Fibroblast of peridontal ligament (primary cell): ENCODE data around the gene PACRG.

Experiments used
- DNase-seq: peaks from one replicate; pipeline ENCODE4 v3.0.0-alpha.2; 2010; ENCODE audit errors: extremely low read depth

Gene PACRG

GRCh38 chr6:163008626-163009025, 280.9 kb downstream of the PACRG start:
- no peak for DNase-seq

GRCh38 chr6:163010145-163010544, 282.4 kb downstream of the PACRG start:
- no peak for DNase-seq

DNA sequence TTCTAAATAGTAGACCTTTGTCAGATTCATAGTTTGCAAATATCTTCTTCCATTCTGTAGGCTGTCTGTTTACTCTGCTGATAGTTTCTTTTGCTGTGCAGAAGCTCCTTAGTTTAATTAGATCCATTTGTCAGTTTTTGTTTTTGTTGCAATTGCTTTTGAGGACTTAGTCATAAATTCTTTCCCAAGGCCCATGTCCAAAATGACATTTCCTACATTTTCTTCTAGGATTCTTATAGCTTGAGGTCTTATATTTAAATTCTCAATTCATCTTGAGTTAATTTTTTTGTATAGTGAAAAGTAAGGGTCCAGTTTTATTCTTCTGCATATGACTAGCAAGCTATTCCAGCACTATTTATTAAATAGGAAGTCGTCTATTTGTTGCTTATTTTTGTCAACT, 287.0 kb downstream of the PACRG start:
- DNase-seq = no peak

DNA sequence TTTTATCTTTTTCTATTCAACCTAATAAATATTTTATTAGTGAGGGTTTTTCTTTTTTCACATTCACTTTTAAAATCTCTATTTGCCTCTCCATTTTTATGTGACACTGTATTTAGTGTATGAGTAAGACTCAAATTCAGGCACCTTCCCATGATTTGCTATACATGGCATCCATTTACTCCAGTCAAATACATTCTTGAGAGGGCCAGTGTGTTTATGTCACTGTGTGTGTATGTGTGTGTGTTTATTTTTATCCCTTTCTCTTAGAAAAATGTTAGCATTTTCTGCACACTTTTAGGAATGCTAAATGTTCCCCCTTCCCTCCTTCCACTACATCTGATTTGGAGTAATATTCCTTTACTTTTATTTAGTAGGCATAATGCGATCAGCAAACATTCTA, 290.0 kb downstream of the PACRG start:
- DNase-seq = no peak

- no peak for DNase-seq
Measured at GRCh38 chr6:163019926-163020325, 292.2 kb downstream of the PACRG start.

DNA sequence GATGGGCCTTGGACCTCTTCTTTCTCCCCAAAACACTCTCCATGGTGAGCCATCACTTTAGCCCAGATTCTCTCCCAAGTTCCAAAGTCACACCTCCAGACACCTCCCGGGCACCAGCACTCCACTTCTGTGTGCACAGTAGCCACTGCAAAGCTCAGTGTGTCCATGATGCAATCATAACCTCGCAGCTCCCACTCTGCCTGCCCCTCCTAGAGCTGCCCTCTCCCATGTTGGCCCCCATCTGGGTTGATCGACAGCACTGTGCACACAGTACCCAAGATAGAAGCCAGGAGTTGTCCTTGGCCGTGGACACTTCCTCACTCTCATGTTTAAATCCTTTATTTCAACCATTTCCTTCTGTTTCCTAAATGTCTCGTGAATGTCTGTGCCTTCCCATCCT, 293.3 kb downstream of the PACRG start:
- no peak for DNase-seq

GRCh38 chr6:163023700-163024099, 295.9 kb downstream of the PACRG start:
- DNase-seq = no peak

GRCh38 chr6:163026893-163027292, 299.1 kb downstream of the PACRG start:
- no peak for DNase-seq

- no peak for DNase-seq
Measured at GRCh38 chr6:163030980-163031379, 303.2 kb downstream of the PACRG start.

DNA sequence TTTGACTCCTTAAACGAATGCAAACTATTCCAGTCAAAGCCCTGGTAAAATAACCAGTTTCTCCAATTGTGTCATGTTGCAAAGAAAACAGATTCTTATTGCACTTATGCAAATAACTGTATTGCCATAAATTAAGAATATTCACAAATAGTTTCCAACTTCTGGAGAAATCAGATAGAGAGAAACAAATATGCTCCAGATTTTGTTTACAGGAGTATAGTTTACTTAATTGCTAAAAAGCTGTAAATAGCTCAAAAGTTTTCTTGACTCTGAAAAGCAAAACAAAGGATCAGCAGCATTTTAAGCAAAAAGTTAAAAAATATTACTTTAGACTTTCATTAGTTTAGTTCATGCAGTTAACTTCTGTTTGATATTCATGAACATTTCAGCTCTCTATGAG, 304.2 kb downstream of the PACRG start:
- DNase-seq = no peak

DNA sequence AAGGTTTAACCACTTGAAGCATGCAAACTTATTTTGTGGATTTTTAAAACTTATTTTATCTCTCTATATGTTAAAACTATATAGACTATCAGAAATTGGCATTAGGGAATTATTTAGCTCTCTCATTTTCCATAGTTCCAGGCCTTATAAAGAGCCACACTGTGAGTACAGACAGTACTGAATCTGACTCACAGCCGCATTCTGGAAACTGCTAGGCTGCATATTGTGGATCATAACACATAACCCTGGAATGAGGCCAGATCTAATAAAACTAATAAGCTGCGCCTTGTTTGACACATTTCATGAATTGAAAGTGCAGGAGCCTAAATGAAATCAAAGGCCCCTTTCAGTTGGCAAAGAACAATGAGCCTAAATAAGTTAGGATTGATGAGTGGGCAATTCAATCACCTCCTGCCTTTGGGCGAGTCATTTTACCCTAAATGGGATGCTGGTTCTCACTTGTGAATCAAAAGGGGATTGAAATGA, 308.4 kb downstream of the PACRG start:
- no peak for DNase-seq

DNA sequence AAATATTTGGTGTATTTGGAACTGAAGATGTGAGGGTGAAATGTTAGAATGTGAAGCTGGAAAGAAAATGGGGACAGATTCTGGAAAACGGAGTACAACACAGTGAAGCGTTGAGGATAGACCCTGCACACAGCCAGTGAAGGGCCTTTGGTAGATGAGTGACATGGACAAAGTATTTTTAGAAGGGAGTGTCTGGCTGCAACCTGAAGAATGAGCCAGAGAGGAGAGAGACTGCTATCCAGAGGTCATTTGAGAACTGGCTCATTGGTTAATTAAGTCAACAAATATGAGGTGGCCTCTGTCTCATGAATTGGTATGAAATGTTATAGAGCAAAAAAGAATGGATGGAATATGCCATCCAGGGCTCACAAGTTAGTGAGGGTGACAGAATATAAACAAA, 310.5 kb downstream of the PACRG start:
- no peak for DNase-seq

- no peak for DNase-seq
Measured at GRCh38 chr6:163048345-163048744, 320.6 kb downstream of the PACRG start.

DNA sequence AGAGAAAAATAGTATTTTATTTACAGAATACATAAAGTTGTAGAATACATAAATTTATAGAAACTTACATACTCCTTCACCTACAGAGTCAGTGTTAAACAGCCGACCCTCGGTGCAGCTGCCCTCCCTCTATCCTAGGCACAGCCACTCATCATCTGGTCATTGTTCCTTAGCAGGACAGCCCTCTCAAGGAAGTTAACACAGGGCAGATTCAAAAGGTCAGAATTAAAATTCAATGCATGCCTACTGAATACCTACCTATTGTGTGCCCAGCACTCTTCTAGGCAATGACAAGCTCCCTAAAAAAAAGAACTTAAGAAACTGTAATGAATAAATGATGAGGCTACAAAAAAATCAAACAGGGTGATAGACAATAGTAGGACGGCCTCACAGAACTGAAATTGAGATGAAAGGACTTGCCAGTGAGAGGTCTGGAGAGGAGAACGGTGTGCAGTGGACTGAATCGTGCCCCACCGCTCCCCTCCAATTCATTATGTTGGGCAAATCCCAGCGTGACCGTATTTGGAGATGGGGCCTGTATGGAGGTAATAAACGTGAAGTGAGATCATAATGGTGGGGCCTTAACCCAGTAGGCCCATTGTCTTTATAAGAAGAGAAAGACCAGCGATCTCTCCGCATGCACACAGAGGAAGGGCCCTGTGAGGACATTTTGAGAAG, 326.0 kb downstream of the PACRG start:
- no peak for DNase-seq

- no peak for DNase-seq
Measured at GRCh38 chr6:163054641-163055040, 326.9 kb downstream of the PACRG start.

DNA sequence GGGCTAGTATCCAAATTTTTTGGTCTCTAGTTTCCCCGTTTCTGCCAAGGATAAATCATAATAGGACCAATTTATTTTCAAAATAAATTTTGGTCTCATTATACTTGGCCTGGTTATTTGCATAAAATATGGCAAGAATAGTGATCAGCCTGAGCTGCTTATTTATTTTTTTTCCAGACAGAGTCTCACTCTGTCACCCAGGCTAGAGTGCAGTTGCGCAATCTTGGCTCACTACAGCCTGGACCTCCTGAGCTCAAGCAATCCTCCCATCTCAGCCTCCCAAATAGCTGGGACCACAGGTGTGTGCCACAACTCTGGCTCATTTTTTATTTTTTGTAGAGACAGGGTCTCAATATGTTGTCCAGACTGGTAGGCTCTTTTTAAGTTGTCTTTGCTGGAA, 329.5 kb downstream of the PACRG start:
- DNase-seq = no peak

DNA sequence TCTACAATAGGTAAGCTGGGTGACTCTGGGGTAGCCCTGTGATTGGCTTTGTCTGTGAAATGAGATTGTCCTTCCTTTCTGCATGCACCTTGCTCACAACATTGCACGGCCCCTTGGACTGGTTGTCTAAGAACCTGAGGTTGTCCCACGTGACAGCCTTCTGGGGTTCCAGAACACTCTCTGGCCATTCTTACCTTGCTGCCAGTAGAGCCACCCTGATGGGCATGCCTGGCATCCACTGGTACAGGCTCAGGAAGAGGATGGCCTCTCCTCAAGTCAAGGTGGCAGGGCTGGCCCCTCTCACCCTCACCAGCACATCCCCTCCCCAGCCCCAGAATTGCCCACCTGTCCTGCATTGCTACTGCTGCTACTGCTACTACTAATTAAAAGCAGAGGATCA, 335.0 kb downstream of the PACRG start:
- no peak for DNase-seq

DNA sequence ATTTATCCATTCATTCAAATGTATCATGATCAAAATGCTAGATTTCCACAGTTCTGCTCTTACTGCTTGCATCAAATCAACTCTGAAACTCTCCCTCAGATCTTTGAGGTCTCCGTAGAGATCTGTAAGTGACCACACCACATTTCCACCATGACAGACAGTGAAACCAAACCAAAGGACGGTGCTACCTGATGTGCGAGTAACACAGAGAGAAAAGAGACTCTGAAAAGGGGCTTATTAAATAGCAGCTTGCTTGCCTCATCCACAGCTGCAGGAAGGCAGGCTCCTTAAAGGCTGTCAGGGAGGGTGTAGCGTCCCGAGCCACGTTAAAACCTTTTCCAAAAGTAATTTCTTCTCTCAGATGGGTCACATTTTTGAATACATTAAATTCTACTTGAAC, 335.8 kb downstream of the PACRG start:
- no peak for DNase-seq

GRCh38 chr6:163064397-163064796, 336.6 kb downstream of the PACRG start:
- DNase-seq = no peak

GRCh38 chr6:163066200-163066599, 338.4 kb downstream of the PACRG start:
- no peak for DNase-seq

- DNase-seq = no peak
Measured at GRCh38 chr6:163077134-163077533, 349.4 kb downstream of the PACRG start.

DNA sequence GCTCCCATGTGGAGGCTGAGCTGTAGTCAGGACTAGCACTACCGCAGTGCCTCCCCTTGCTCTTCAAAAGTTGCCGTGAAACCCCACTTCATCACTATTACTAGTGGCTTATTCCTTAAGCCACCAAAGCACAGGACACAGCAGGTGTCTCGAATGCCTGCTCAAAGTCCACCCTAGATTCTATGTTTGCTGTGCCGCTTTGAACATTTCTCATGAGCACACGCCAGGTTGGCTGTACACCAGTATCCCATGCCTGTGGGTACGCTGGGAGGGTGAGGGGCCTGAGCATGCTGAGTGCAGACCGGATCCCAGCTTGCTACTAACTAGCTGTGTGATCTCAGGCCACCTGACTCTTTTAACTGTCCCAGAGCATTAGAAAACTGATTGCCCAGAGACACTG, 350.9 kb downstream of the PACRG start:
- no peak for DNase-seq

DNA sequence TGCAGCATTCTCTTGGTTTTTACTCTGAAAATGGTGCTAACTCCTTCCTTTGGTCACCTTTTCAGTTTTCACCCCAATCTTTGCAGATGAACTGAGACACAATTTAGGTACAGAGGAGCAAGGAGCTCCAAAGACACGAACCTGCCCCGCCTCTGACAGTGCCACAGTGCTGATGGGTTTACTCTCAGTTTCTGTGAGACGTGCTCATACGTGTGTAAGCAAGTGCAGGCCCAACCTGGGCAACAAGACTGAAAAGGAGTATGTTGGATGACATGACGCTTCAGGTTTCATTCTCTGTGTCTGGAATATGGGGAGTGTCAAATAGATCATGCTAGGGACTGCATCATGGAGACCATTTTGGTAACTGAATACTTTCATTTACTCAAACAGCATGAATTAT, 352.5 kb downstream of the PACRG start:
- DNase-seq = no peak

DNA sequence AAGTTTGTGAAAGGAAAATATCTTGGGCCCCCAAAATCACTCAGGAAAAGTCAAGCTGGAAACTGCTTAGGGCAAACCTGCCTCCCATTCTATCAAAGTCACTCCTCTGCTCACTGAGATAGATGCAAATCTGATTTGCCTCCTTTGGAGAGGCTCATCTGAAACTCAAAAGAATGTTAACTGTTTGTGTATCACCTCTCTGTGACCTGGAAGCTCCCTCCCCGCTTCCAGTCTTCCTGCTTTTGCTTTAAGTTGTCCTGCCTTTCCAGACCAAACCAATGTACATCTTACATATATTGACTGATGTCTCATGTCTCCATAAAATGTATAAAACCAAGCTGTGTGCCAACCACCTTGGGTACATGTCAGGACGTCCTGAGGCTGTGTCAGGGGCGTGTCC, 355.4 kb downstream of the PACRG start:
- DNase-seq = no peak
